ENCODE data around the gene PKP1.

Gene PKP1

DNA sequence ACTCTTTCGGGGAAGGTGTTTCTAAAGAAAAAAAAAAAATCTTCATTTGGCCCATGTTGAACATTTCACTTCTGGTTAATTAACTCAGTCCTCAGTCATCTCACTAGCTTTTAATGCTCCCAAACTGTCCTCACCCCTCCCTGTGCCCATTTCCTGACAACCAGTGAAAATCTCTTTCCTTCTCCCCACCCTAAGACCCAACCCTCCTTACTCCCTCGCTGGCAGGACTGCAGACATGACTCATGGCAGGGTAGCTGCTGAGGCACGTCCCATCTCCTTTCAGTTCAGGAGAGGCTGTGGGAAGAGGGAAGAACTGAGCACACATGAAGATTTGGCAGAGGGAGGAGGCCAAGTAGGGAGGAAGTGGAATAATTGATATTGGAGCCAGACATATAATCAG lies 12.6 kb downstream of the PKP1 start:
- Histone ChIP-seq H3K9me3 (ENCODE audit: insufficient read depth, low read length) (no peaks in the 10 kb centered on the region), H2AFZ (ENCODE audit: low read depth, low read length, severe bottlenecking) (no peak overlapping the region), H3K4me2 (ENCODE audit: low read depth, low read length, poor library complexity, severe bottlenecking) (no peak overlapping the region), H3K79me2 (ENCODE audit: insufficient read depth, low read length) (no peaks in the 10 kb centered on the region), H4K20me1 (ENCODE audit: low read depth, low read length) (no peaks in the 10 kb centered on the region), H3K27me3 (ENCODE audit: low read length) (no peaks in the 10 kb centered on the region), H3K4me3 (ENCODE audit: insufficient read depth, low read length, poor library complexity, severe bottlenecking) (no peak overlapping the region), H3K27ac (ENCODE audit: low read depth, low read length) (no peak overlapping the region), H3K36me3 (ENCODE audit: low read length) (no peaks in the 10 kb centered on the region), H3K9me2 (replicated peaks; ENCODE audit: insufficient read depth, low read length) (no peaks in the 10 kb centered on the region), H3F3A (ENCODE audit: insufficient read depth) (no peaks in the 10 kb centered on the region), H3K9ac (ENCODE audit: low read length) (no peak overlapping the region)
- TF ChIP-seq, protein P1, sequence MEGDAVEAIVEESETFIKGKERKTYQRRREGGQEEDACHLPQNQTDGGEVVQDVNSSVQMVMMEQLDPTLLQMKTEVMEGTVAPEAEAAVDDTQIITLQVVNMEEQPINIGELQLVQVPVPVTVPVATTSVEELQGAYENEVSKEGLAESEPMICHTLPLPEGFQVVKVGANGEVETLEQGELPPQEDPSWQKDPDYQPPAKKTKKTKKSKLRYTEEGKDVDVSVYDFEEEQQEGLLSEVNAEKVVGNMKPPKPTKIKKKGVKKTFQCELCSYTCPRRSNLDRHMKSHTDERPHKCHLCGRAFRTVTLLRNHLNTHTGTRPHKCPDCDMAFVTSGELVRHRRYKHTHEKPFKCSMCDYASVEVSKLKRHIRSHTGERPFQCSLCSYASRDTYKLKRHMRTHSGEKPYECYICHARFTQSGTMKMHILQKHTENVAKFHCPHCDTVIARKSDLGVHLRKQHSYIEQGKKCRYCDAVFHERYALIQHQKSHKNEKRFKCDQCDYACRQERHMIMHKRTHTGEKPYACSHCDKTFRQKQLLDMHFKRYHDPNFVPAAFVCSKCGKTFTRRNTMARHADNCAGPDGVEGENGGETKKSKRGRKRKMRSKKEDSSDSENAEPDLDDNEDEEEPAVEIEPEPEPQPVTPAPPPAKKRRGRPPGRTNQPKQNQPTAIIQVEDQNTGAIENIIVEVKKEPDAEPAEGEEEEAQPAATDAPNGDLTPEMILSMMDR (IDR thresholded peaks at IDR 0.05; ENCODE audit: insufficient read depth, low read length, poor library complexity, severe bottlenecking), result no peak
- no peak for TF ChIP-seq EZH2phosphoT487 (conservative IDR thresholded peaks at IDR 0.05; ENCODE audit: low read length)

DNA sequence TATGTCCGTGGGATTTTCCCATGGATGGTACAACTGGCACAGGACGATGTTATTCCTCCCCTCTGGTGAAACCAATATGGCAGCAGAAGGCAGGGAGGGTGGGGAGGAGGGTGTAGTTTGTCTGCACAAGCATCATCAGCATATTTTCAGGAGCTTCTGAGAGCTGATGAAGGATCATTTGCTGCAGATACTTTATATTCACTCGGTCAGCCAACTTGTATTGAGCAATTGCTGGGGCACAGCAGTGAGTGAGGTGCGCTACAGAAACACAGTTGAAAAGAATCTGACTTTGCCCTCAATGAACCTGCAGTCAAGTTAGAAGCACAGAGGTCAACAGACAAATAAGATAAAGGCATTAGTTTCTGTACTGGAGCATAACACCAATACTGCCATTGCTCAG lies 13.0 kb downstream of the PKP1 start:
- Histone ChIP-seq H3F3A (ENCODE audit: insufficient read depth) (no peaks in the 10 kb centered on the region), H3K79me2 (ENCODE audit: insufficient read depth, low read length) (no peaks in the 10 kb centered on the region), H4K20me1 (ENCODE audit: low read depth, low read length) (no peaks in the 10 kb centered on the region), H3K4me2 (ENCODE audit: low read depth, low read length, poor library complexity, severe bottlenecking) (no peak overlapping the region), H2AFZ (ENCODE audit: low read depth, low read length, severe bottlenecking) (no peak overlapping the region), H3K27me3 (ENCODE audit: low read length) (no peaks in the 10 kb centered on the region), H3K9ac (ENCODE audit: low read length) (no peak overlapping the region), H3K4me3 (ENCODE audit: insufficient read depth, low read length, poor library complexity, severe bottlenecking) (no peak overlapping the region), H3K9me3 (ENCODE audit: insufficient read depth, low read length) (no peaks in the 10 kb centered on the region), H3K9me2 (replicated peaks; ENCODE audit: insufficient read depth, low read length) (no peaks in the 10 kb centered on the region), H3K27ac (ENCODE audit: low read depth, low read length) (no peak overlapping the region), H3K36me3 (ENCODE audit: low read length) (no peaks in the 10 kb centered on the region)
- TF ChIP-seq, protein P1 (IDR thresholded peaks at IDR 0.05; ENCODE audit: insufficient read depth, low read length, poor library complexity, severe bottlenecking), result no peak
- no peak for TF ChIP-seq EZH2phosphoT487 (conservative IDR thresholded peaks at IDR 0.05; ENCODE audit: low read length)

DNA sequence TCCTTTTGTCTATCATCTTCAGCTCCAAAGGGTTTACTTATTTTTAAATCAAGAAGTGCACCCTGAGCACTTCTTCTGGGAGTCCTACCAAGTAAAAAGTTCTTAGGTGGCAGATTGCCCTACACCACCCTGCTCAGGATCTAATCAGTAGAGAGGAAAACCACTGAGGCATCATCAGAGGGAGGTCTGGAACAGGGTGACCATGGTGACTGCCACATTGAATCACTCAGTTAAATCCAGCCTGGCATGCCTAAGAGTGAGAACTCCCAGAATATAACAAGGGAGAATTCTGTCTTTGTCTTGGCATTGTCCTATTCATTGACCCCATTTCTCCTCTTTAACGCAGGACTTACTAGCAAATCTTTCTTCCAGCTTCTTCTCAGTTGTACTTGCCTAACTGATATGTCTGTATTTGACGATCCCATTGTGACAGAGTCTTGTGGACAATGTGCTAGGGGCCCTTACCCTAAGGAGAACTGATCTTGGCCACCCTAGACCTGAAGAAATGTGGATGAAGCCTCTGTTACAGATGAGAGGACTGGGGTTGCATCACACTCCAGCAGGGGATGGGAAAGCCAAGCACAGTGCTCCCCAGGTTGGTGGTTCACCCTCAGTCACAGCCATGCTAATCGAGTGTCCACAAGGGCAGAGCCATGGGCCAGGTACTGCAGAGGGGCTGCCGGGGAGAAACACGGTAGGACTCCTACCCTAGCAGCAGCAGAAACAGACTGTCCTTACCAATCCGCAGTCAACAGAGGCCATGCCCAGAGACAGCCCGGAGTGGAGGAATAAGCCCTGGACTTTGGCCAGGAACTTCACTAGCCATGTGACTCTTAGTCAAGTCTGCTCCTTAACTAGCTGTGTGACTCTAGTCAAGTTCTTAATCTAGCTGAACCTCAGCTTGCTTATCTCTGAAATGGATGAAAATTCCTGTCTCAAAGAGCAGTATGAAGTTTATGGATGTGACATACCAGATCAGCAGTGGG lies 15.4 kb downstream of the PKP1 start:
- no peak overlapping the region for H3K9ac ChIP-seq (ENCODE audit: low read length)
- no peaks in the 10 kb centered on the region for H3K9me2 ChIP-seq (replicated peaks; ENCODE audit: insufficient read depth, low read length)
- H3K27ac ChIP-seq (ENCODE audit: low read depth, low read length), result no peak overlapping the region
- H2AFZ ChIP-seq (ENCODE audit: low read depth, low read length, severe bottlenecking), result no peak overlapping the region
- H4K20me1 ChIP-seq (ENCODE audit: low read depth, low read length), result no peaks in the 10 kb centered on the region
- no peaks in the 10 kb centered on the region for H3K9me3 ChIP-seq (ENCODE audit: insufficient read depth, low read length)
- H3K4me3 ChIP-seq (ENCODE audit: insufficient read depth, low read length, poor library complexity, severe bottlenecking), result no peak overlapping the region
- no peaks in the 10 kb centered on the region for H3K79me2 ChIP-seq (ENCODE audit: insufficient read depth, low read length)
- no peaks in the 10 kb centered on the region for H3K27me3 ChIP-seq (ENCODE audit: low read length)
- H3F3A ChIP-seq (ENCODE audit: insufficient read depth), result no peaks in the 10 kb centered on the region
- TF ChIP-seq, protein P1 (IDR thresholded peaks at IDR 0.05; ENCODE audit: insufficient read depth, low read length, poor library complexity, severe bottlenecking), result no peak
- no peak for TF ChIP-seq EZH2phosphoT487 (conservative IDR thresholded peaks at IDR 0.05; ENCODE audit: low read length)
- no peaks in the 10 kb centered on the region for H3K36me3 ChIP-seq (ENCODE audit: low read length)
- H3K4me2 ChIP-seq (ENCODE audit: low read depth, low read length, poor library complexity, severe bottlenecking), result no peak overlapping the region
